NCI-H187 treated with DMSO at 0.1 percent for 48 hours (cell line): ENCODE measurements around the gene GPC5.
"Not testable (repeated sequence)": the region's sequence is repeated elsewhere in the genome, so short reads cannot be mapped to it uniquely, and the experiment has no call there.

ENCODE experiments used
- DNase-seq: peaks from one replicate; lab custom pipeline; 2025; lab: John Stamatoyannopoulos, UW

The GPC5 gene

GRCh38 chr13:91368676-91369440, 29.6 kb upstream of the GPC5 start:
- no peak for DNase-seq

- DNase-seq, result no peak
Measured at GRCh38 chr13:91369441-91369831, 29.0 kb upstream of the GPC5 start.

GRCh38 chr13:91370501-91370900, 27.9 kb upstream of the GPC5 start:
- DNase-seq, result no peak

- DNase-seq, result no peak
Measured at GRCh38 chr13:91372911-91373310, 25.5 kb upstream of the GPC5 start.

- DNase-seq, result no peak
Measured at GRCh38 chr13:91375116-91375729, 23.2 kb upstream of the GPC5 start.

- DNase-seq, result no peak
Measured at GRCh38 chr13:91381371-91381770, 17.1 kb upstream of the GPC5 start.

GRCh38 chr13:91383836-91384235, 14.6 kb upstream of the GPC5 start:
- no peak for DNase-seq

GRCh38 chr13:91384896-91385295, 13.5 kb upstream of the GPC5 start:
- DNase-seq, result no peak

- no peak for DNase-seq
Measured at GRCh38 chr13:91389186-91389585, 9.2 kb upstream of the GPC5 start.

GRCh38 chr13:91397595-91397994, 826 bp upstream of the GPC5 start:
- DNase-seq, result no peak

GRCh38 chr13:91399189-91400062, 1.0 kb downstream of the GPC5 start:
- no peak for DNase-seq

- no peak for DNase-seq
Measured at GRCh38 chr13:91400063-91400399, 1.6 kb downstream of the GPC5 start.

- DNase-seq, result no peak
Measured at GRCh38 chr13:91400671-91401070, 2.2 kb downstream of the GPC5 start.

GRCh38 chr13:91401920-91402319, 3.5 kb downstream of the GPC5 start:
- no peak for DNase-seq

- DNase-seq, result no peak
Measured at GRCh38 chr13:91405240-91405639, 6.8 kb downstream of the GPC5 start.

GRCh38 chr13:91406619-91407018, 8.2 kb downstream of the GPC5 start:
- DNase-seq, result no peak

- DNase-seq, result no peak
Measured at GRCh38 chr13:91408971-91409370, 10.6 kb downstream of the GPC5 start.

GRCh38 chr13:91416579-91416978, 18.2 kb downstream of the GPC5 start:
- DNase-seq, result not testable (repeated sequence)

GRCh38 chr13:91417660-91418325, 19.4 kb downstream of the GPC5 start:
- no peak for DNase-seq

- DNase-seq, result no peak
Measured at GRCh38 chr13:91426913-91427312, 28.5 kb downstream of the GPC5 start.

GRCh38 chr13:91438674-91439073, 40.3 kb downstream of the GPC5 start:
- DNase-seq, result not testable (repeated sequence)

GRCh38 chr13:91450913-91451312, 52.5 kb downstream of the GPC5 start:
- no peak for DNase-seq
